Measurements from ENCODE around the gene SUCNR1. TPM values are rescaled to one million over a fixed set of nuclear protein-coding genes. Genes with fewer than 3 reads are reported as not detected.
"Not testable (repeated sequence)": the region's sequence is repeated elsewhere in the genome, so short reads cannot be mapped to it uniquely, and the experiment has no call there.

SUCNR1 gene
- total RNA-seq, 2 donors from 2014 or later: 1.3 to 1.9 TPM

DNA sequence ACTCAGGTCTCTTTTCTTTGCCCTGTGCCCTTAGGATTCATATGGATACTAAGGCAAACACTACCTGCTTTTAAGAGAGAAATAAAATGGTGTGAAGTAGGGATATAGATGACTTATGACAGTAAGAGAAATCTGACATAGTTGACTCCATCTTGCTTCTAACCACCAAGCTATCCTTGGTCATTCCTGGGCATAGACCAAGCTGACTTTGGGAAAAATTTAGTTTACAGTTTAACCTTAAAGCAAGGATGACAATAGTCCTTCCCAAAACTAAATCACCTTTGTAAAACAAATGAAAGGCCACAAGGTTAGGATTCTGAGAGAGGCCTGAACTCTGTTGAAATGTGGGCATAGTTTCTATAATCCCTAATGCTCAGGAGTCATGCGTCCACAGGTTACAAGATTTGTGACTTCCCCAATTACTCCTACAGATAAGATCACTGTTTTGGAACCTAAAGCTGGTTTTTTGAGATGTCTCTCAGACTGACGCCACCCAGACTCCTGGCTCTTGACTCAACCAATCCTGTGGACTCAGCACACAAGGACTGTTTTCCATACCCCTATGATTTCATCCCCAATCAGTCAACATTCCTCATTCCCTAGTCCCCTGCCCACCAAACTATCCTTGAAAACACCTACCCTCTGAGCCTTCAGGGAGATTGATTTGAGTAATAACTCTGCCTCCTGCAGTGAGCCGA, 25.3 kb downstream of the SUCNR1 start:
- DNase-seq (ENCODE audit: low spot score); intact Hi-C loops (cut with DNase I): not testable (repeated sequence)

DNA sequence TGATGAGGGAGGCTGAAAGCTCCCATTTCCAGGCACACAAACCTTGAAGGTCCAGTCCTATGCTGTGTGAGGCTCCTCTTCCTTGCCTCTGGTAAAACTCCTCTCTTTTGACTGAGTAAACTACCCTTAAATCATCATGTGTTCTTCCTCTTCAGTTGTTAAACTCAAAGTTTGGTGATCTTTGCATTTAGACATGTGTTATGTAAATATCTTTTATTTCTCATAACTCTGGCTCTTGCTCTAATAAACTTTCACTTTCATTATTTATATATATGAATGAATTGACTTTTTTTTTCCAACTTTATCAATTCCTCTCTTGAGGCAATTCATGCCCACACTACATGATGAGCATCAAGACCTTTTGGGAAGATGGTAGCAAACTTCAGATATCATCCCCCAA, 26.6 kb downstream of the SUCNR1 start:
- DNase-seq (ENCODE audit: low spot score): no peak
- intact Hi-C loops (cut with DNase I): no loop called here

DNA sequence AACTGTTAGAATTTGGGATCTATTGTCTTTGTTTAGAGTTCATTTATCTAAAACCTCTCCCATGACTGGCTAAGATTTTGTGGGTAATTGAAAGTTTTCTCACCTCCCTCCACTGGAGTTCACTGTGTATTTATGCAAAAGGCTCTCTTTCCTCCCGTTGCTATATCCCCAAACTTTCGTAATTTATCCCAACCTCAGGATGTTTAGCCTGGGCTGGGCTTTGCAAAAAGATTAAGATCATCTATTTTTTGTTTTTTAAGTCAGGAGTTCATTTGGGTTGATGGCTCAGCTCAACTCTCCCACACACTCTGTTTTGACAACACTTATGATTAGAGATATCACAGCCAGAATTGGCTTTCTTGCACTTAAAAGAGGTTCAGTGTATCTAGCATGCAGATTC, 27.0 kb downstream of the SUCNR1 start:
- intact Hi-C loops (cut with DNase I): no loop called here

DNA sequence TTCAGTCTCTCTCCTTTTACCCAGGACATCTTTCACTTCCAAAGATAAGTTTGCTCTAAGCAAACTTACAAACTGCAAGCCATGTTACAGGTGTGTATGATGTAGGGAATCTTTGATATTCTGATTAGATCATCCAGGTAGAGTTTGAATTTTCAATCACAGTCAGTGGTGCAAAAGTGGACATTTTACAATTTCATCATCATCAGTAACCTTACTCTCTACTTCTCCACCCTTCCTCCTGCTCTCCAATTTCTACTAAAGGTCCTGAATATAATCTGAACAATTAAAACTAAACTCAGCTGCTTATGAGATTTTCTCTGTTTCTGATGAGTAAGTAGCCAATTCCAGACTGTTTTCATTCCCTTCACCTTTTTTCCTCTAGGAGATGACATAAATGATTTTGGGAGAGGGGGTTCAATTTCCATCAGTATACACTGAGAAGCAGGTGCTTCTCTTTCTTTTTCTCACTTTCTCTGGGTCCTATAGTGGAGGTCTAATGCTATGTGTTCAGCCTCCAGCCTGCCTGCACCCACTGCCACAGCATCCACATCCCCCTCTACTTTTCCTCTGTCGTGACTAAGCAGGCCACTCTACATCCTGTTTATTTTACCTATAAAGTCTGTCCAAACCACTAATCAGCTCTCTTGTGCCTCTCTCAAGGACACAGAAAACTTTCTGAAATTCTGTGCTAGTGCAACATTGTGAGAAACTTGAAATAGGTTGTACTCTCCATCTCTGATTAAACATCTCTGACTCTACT, 27.6 kb downstream of the SUCNR1 start:
- intact Hi-C loops (cut with DNase I): no loop called here
- DNase-seq (ENCODE audit: low spot score): no peak

More for the DNA sequence above, 27.0 kb downstream of the SUCNR1 start:
- no peak for DNase-seq (ENCODE audit: low spot score)

DNA sequence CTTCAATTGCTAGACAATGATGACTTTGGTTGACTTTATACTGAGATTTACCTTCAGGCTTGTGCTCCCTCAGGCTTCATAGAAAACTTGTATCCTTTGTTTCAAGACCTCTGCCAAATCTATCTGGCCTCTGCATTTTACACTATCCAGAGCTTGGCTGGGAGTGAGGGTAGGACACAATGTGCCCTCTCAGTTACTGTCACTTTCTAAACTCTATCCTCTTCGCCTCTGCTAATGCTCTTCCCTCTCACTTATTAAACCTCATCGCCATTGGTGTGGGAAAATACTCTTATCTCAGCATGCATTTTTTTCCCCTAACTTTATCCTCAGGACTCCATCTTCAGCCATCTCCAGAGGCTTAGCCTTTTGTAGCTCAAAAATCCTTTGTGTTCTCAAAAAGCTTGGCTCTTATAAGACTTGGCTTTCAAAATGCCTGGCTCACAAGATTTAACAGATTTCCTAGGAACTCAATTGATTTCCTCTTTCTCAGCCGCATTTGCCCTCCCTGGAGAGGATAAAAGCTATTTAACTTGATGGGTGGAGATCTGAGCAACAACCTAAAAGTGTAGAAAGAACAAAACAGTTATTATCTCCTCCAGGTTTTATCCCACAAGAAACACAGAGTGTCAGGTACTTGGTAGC, 28.3 kb downstream of the SUCNR1 start:
- intact Hi-C loops (cut with DNase I): no loop called here
- no peak for DNase-seq (ENCODE audit: low spot score)

DNA sequence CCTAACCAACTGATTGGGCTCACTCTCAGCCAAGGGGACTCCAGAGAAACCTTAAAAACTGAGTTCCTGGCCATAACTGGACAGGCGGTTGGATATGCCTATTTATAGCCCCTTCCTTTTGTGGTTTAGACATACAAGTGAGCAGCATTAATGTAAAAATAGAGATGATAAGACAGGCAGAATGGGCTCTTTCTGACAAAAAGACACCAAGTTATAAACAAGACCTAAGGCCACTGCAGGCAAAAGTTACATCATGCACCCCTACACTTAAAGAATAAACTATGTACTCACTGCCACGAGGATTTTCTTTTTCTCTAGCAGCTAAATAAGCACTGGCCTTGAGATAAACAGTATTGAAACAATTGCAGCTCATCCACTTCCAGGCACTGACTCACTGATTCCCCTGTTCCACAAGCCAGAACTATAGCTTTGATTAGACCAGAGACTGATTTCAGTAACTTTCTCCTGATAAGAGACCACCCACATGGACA, 30.1 kb downstream of the SUCNR1 start:
- DNase-seq (ENCODE audit: low spot score): no peak
- intact Hi-C loops (cut with DNase I): no loop called here

DNA sequence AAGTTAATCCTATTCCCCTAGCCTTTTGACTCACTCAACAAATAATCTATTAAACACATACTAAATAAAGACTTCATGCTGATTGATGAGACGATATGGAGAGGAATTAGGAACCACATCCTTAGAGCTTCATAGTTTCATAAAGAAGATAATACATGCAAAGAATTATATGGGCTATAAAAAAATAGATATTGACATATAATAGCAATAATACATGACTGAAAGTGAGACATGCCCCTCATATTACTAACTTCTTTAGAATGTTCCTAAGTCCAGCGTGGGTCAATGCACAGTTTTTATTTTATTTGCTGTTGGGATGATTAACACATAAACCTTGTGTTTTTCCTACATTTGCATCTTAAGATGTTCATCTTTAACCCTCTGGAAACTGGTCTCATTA, 32.2 kb downstream of the SUCNR1 start:
- intact Hi-C loops (cut with DNase I): no loop called here
- DNase-seq (ENCODE audit: low spot score): no peak

DNA sequence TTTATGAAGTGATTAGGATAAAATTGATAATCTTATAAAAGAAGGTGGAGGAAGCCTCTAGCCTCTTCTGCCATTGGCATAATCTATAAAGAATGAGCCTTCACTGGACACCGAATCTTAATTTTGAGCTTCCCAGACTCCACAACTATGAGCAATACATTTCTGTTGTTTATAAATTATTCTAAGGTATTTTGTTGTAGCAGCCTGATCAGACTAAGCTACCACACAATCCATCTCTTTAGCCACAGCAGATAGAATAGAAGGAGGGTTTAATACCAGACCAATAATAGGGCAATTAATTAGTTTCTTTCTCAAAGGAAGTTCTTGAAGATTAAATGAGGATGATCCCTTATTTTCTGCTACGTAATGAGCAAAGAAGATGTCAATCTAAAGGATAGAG, 33.3 kb downstream of the SUCNR1 start:
- intact Hi-C loops (cut with DNase I): no loop called here
- DNase-seq (ENCODE audit: low spot score): no peak

DNA sequence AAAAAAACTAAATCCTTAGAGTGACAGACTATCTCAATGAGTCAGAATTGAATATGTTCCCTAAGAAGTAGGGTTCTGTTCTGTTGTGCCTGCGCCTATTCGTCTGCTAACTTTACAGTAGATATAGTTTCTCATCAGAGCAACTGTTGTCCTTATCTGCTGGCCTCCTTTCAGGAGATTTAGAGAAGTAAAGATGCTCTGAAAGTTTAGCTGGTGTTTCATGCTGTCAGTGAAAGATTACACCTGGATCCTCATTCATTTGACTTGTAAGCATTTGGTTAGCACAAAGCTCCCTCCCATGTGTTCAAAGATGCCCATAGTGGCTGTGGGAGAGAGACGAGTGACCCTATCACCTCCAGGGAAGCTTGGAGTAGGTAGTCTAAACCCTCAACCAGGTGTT, 35.0 kb downstream of the SUCNR1 start:
- no peak for DNase-seq (ENCODE audit: low spot score)
- intact Hi-C loops (cut with DNase I): no loop called here

DNA sequence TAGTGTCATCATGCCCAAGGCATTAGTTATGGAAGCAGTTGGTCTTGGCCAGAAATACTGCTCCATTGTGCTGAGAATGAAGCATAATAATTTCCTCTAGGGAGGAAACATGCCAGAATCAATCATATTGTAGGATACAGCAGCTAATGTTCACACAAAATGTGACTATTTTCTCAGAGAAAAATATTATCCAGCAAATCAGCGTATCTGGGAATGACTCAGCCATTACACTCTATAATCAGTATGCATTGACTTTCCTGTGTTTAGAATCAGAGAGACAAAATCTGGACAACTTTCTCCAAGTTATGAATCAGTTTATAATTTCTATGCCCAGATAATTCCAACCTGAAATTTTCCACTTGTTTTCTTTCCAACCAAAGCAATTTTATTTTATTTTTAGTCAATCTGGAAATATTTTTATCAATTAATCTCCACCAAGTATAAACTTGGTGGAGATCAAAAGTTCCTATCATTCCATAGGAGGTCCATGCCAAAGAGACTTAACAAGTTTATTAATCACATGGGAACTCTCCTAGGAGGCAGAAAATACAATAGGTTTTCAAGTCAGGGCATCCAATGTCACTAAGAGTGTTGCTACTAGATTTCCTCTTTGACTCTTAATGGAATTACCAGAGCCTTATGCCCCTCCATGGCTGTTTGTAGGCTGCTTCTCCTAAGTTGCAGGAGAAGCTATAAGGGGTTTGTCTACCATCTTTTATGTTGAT, 36.4 kb downstream of the SUCNR1 start:
- intact Hi-C loops (cut with DNase I): no loop called here
- no peak for DNase-seq (ENCODE audit: low spot score)

DNA sequence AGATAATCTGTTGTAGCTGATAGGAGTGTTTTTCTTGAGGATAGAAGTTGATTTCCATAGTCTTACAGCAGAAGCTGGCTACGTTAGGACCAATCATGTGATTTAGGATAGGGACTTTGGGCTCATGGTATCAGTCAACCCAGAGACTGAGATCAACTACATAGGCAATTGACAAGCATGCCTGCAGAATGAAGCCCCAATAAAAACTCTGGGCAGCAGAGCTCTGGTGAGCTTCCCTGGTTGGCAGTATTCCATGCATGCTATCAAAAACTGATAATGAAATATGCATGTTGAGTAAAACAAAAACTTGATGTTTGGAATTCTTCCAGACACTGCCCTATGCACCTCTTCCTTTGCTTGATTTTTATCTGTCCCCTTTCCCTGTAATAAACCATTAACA, 38.0 kb downstream of the SUCNR1 start:
- DNase-seq (ENCODE audit: low spot score): no peak
- intact Hi-C loops (cut with DNase I): no loop called here

DNA sequence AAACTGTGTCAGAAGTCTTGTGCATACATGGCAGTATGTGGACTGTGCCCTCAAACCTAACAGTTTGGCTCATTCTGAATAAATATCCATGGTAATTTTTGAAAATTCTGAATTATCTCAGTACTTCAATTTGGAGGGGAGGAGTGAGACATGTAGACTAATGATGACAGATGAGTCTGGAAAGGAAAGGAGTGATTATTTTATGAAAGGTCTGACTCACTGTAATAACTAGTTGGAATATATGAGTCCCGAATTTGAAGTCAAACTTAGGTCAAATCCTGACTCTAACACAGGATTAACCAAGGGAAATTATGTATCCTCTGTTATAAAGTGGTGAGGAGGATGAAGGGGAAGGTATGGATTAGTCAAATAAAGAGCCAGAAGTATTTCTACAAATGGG, 38.6 kb downstream of the SUCNR1 start:
- intact Hi-C loops (cut with DNase I): no loop called here
- DNase-seq (ENCODE audit: low spot score): no peak

DNA sequence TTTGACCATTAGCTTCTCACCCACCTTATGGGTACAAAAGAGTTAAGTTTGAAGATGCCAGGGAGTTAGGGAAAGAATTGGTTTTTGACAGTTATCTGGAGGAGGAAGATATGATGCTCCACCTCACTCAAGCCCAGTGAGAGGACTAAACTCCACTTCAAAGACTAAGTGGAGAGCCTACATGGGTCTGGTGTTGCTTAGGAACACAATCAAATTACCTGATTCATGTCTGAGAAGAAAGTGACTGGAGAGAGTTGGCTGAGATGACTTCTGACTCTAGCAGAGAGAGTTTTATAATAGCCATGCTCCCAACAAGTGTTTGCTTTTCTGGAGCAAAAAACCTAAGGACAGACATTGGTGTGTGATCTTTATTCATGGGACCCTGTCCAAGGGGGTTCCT, 43.3 kb downstream of the SUCNR1 start:
- intact Hi-C loops (cut with DNase I): loop anchor here in 1 of 2 donors (5.0 kb wide), 1 partner anchor 474 kb away; no protein-coding TSS in a partner anchor
- DNase-seq (ENCODE audit: low spot score): no peak

DNA sequence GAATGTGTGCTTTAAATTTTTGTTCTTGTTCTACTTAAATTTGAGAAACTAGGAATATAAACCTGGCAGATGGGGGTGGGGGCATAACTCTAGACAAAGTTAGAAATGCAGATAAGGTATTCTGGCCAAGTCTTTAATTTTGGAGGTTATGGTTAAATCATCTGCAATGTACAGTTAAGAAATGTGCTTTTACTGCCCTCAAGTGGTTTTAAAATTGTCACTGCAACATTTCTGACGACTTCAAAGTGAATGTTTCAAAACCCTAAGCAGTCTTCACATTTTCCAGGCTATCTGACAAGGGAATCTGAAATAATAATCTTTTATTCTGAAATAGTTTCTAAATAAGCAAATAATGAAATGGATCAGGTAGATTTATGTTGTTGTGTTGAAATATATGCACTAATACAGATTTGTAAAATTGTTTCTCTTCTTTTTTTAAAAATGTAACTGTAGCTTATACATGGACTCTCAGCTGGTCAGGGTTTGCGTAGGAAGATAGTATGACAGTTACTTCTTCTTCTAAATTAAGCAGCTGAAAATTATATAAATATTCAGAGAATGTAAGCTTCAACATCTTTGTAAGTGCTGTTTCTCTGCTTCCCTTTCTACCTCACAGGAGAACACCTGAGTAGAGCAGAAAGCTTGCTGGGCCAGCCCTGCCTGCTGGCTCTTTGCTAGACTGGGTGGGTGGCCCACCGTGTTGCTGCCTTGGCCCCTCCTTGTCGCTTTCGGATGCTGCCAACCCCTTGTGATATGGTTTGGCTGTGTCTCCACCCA, 45.0 kb downstream of the SUCNR1 start:
- intact Hi-C loops (cut with DNase I): loop anchor here in 1 of 2 donors (5.0 kb wide), 1 partner anchor 476 kb away; no protein-coding TSS in a partner anchor

DNA sequence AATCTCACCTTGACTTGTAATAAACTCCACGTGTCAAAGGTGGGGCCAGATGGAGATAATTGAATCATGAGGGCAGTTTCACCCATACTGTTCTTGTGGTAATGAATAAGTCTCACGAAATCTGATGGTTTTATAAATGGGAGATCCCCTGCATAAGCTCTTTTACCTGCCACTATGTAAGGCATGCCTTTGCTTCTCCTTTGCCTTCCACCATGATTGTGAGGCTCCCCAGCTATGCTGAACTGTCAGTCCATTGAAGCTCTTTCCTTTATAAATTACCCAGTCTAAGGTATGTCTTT, 45.5 kb downstream of the SUCNR1 start:
- intact Hi-C loops (cut with DNase I): loop anchor here in 1 of 2 donors (5.0 kb wide), 1 partner anchor 477 kb away; no protein-coding TSS in a partner anchor
- DNase-seq (ENCODE audit: low spot score): no peak

More for the DNA sequence above, 45.0 kb downstream of the SUCNR1 start:
- no peak for DNase-seq (ENCODE audit: low spot score)

DNA sequence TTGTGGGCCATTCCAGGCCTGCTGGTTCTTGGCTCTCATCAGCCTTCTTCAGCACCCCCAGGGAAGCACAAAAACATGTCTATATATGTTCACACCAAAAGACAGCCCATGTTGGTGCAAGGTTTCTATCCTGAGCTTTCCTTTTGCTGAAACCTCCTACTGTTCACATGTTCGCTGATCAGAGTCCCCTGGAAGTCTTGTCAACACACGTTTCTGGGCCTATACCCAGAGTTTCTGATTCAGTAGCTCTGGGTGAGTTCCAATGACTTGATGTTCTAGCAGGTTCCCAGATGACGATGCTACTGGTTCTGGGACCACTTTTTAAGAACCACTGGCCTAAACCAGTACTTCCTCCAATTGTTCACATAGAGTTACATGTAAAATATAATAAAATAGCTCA, 46.0 kb downstream of the SUCNR1 start:
- no peak for DNase-seq (ENCODE audit: low spot score)
- intact Hi-C loops (cut with DNase I): loop anchor here in 1 of 2 donors (5.0 kb wide), 1 partner anchor 477 kb away; no protein-coding TSS in a partner anchor

DNA sequence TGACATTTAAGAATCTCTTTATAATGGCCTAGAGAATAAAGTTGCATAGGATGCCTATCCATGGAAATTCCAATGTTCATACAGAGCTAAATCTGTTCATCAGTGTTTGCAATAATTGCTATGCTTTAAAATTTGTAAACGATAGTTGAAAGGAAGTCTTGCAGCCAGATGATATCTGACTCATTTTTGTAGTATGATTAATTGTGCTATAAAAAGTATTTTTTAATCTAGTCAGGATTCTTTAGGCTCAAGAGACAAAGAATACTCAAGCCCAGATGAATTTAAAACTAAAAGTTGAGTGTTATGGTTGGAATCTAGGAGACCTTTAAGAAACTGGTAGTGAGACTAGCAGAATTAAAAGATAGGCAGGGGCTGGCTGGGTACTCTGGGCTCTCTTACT, 50.5 kb downstream of the SUCNR1 start:
- intact Hi-C loops (cut with DNase I): loop anchor here in 1 of 2 donors (1.0 kb wide), 1 partner anchor 33 kb away; no protein-coding TSS in a partner anchor
- DNase-seq (ENCODE audit: low spot score): no peak

DNA sequence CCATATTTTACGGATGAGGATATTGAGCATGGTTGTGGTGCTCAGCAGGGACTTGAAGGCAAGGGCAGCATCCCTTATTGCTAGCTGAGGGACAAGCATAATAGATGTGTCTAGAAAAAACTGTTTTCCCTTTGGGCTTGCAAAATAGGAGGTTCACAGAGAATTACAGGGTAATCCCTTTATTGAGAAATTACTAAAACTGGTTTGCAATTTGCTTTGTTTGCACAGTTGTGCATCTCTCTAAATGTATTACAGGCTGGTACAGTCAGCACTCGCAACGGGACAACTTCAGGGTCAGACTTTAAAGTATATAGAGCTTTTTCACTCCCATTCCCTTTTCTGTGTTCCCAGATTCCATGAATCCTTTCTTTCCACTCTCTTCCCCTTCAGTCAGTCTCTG, 51.3 kb downstream of the SUCNR1 start:
- intact Hi-C loops (cut with DNase I): no loop called here
- no peak for DNase-seq (ENCODE audit: low spot score)

DNA sequence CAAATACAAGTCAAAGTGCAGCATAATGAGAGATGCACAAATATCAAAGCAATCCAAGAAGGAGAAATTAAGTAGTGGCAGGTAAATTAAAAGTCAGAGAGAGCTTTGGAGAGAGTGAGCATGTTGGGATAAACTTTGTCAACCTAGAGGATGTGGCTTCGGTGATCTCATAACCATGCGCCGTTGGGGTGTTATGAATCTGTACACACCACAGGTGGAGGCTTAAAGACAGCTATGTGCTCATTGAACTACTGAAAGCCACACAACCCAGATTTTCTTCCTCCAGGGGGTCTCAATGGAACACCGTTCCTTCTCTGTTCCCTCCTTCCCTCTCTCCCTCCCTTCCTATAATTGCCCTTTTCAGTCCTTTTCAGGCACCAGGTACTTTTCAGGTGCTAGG, 52.0 kb downstream of the SUCNR1 start:
- intact Hi-C loops (cut with DNase I): no loop called here
- no peak for DNase-seq (ENCODE audit: low spot score)
